K562 (cell line): ENCODE results near the gene ITPR1. TPM values are rescaled to one million over a fixed set of nuclear protein-coding genes. Genes with fewer than 3 reads are reported as not detected.

Experiments
- ATAC-seq: fragments of 200-7000 bp; cut with Tn5 transposase; 3 replicates; pipeline ENCODE4 v1.9.1; 2020; ENCODE audit warnings: moderate library complexity
- BruUV-seq: library from RNA; stranded (reverse); fragments of 400-500 nt; replicated peaks from 2 replicates; lab custom pipeline; 2021; lab: Mats Ljungman, UMichigan
- CTCF ChIA-PET: fragments of 300-600 bp; formaldehyde crosslinking; extraction: SDS; loops from one replicate; lab custom pipeline; 2021; ENCODE audit warnings: low intra/inter-chr PET ratio; lab: Yijun Ruan, JAX
- POLR2A ChIA-PET: fragments of 300-600, 350-650 bp; sonication (Branson Sonifier 250); formaldehyde crosslinking; extraction: SDS; loops from one replicate; lab custom pipeline; 2021; ENCODE audit warnings: antibody characterized with exemption, inconsistent platforms; lab: Yijun Ruan, JAX
- DNase-seq, 4 experiments: peaks; one replicate each; pipeline versions ENCODE4 v3.0.0 to v3.0.0-alpha.2; 2011 to 2018; ENCODE audit warnings: low spot score in 3 of 4, mixed read lengths in 3 of 4; ENCODE audit errors: extremely low read depth in 1 of 4
- FAIRE-seq: peaks from 2 replicates; lab custom pipeline; 2011; peaks lifted over from hg19 to GRCh38; lab: Jason Lieb, UNC
- H2AFZ ChIP-seq: 2 replicates; pipeline ENCODE4 v1.6.0; 2011; ENCODE audit warnings: low read depth, low read length, control low read depth, inconsistent platforms
- H3K27ac ChIP-seq: fragments of 200-600 bp; 3 replicates; pipeline ENCODE4 v1.8.0; 2011; ENCODE audit warnings: low read depth, mild to moderate bottlenecking, control low read depth, inconsistent platforms, low read length, moderate library complexity, mixed read lengths; ENCODE audit errors: extremely low read depth
- H3K27me3 ChIP-seq, 2 experiments: fragments of 300-600 bp in 1 of 2; 2 replicates in 1 of 2; 3 replicates in 1 of 2; pipeline versions ENCODE4 v1.6.0 to v1.8.0; 2011; ENCODE audit warnings: inconsistent platforms in 2 of 2, low read length in 2 of 2, mild to moderate bottlenecking in 1 of 2, mixed read lengths in 1 of 2, moderate library complexity in 1 of 2; ENCODE audit not compliant: control insufficient read depth in 2 of 2, insufficient read depth in 2 of 2
- H3K36me3 ChIP-seq: fragments of 300-600 bp; 3 replicates; pipeline ENCODE4 v1.8.0; 2011; ENCODE audit warnings: mild to moderate bottlenecking, low read length, inconsistent platforms; ENCODE audit not compliant: control insufficient read depth, insufficient read depth
- H3K4me1 ChIP-seq, 2 experiments: fragments of 200-600 bp in 1 of 2; replicated peaks in 1 of 2; 2 replicates in 1 of 2; 3 replicates in 1 of 2; pipeline versions ENCODE4 v1.5.1 to v1.8.0; 2011; ENCODE audit warnings: inconsistent platforms in 2 of 2, low read length in 2 of 2, mild to moderate bottlenecking in 1 of 2, mixed read lengths in 1 of 2, moderate library complexity in 1 of 2; ENCODE audit not compliant: control insufficient read depth in 2 of 2, insufficient read depth in 2 of 2
- H3K4me2 ChIP-seq: 2 replicates; pipeline ENCODE4 v1.6.1; 2011; ENCODE audit warnings: low read length, control low read depth, inconsistent platforms, mixed read lengths; ENCODE audit not compliant: insufficient read depth
- H3K4me3 ChIP-seq: fragments of 200-600 bp; sonication (generic), shearing (Covaris generic); 2 replicates; pipeline ENCODE4 v1.5.1; 2016; ENCODE audit warnings: control low read depth, inconsistent platforms
- H3K79me2 ChIP-seq: fragments of 200-600 bp; 3 replicates; pipeline ENCODE4 v1.8.0; 2011; ENCODE audit warnings: low read length, inconsistent platforms; ENCODE audit not compliant: control insufficient read depth, insufficient read depth
- H3K9ac ChIP-seq, 2 experiments: 2 replicates each; pipeline versions ENCODE4 v1.6.0 to v1.6.1; 2011; ENCODE audit warnings: low read depth in 2 of 2, low read length in 2 of 2, control low read depth in 1 of 2, inconsistent platforms in 1 of 2, mild to moderate bottlenecking in 1 of 2, mixed read lengths in 1 of 2; ENCODE audit not compliant: insufficient read depth in 1 of 2
- H3K9me1 ChIP-seq: one replicate; pipeline ENCODE4 v1.6.0; 2011; ENCODE audit warnings: inconsistent platforms, mild to moderate bottlenecking, low read length, moderate library complexity; ENCODE audit not compliant: control insufficient read depth, insufficient read depth
- H3K9me3 ChIP-seq: replicated peaks from 2 replicates; pipeline ENCODE4 v1.5.1; 2011; ENCODE audit warnings: low read depth, low read length, inconsistent platforms; ENCODE audit not compliant: control insufficient read depth, insufficient read depth
- H4K20me1 ChIP-seq: replicated peaks from 2 replicates; pipeline ENCODE4 v1.6.1; 2011; ENCODE audit warnings: low read length, inconsistent platforms, mixed read lengths; ENCODE audit not compliant: control insufficient read depth, insufficient read depth
- ETV5 ChIP-seq: sonication (generic); formaldehyde crosslinking; IDR thresholded peaks from 2 replicates; pipeline ENCODE4 v1.4.0; 2020; ENCODE audit warnings: low read depth, mild to moderate bottlenecking, missing genetic modification reagents
- HMGN3 ChIP-seq: IDR thresholded peaks from 2 replicates; pipeline ENCODE4 v1.6.1; 2011; ENCODE audit warnings: borderline replicate concordance, low read depth, mild to moderate bottlenecking, mixed read lengths, low read length; ENCODE audit not compliant: insufficient read length; ENCODE audit errors: extremely low read depth
- L3MBTL2 ChIP-seq: fragments of 450-650 bp; IDR thresholded peaks from 2 replicates; pipeline ENCODE4 v1.6.1; 2016; ENCODE audit warnings: mild to moderate bottlenecking, moderate library complexity
- MEF2D ChIP-seq: conservative IDR thresholded peaks from 2 replicates; pipeline ENCODE4 v1.6.1; 2016; ENCODE audit warnings: low read depth, missing genetic modification characterization, missing compliant biosample characterization
- RBBP5 ChIP-seq: fragments of 200-600 bp; sonication (generic); IDR thresholded peaks from 2 replicates; pipeline ENCODE4 v1.6.1; 2012; ENCODE audit warnings: borderline replicate concordance, mild to moderate bottlenecking, low read length, control low read depth, inconsistent platforms; ENCODE audit not compliant: insufficient read depth, poor library complexity, severe bottlenecking
- SP1 ChIP-seq: sonication (generic); formaldehyde crosslinking; IDR thresholded peaks from 2 replicates; pipeline ENCODE4 v1.8.1; 2022; ENCODE audit warnings: mild to moderate bottlenecking, missing genetic modification reagents
- STAT5A ChIP-seq: IDR thresholded peaks from 2 replicates; pipeline ENCODE4 v1.6.1; 2012; ENCODE audit warnings: low read length, inconsistent platforms, borderline replicate concordance
- TAF7 ChIP-seq: fragments of 450-650 bp; IDR thresholded peaks from 2 replicates; pipeline ENCODE4 v1.6.1; 2016; ENCODE audit warnings: missing genetic modification characterization, missing compliant biosample characterization
- ZBTB43 ChIP-seq: sonication (generic); formaldehyde crosslinking; IDR thresholded peaks from 2 replicates; pipeline ENCODE4 v1.8.0; 2023; ENCODE audit warnings: mild to moderate bottlenecking, missing genetic modification reagents
- WGBS: fragments of 100-300 bp; shearing (Covaris generic); methylation state at CpG from one replicate; pipeline ENCODE4 v1.1.6; 2016; ENCODE audit warnings: low coverage, mixed read lengths; ENCODE audit not compliant: insufficient coverage; ENCODE audit errors: missing lambda C conversion rate; 5-methylcytosine and 5-hydroxymethylcytosine counted together
- in situ Hi-C: fragments of 300-500 bp; cut with MboI; formaldehyde crosslinking; loops from 4 replicates; pipeline ENCODE4 v1.15.0; 2018; ENCODE audit warnings: inconsistent platforms, mixed read lengths
- intact Hi-C: fragments of 100-400 bp; cut with micrococcal nuclease; formaldehyde crosslinking; loops from 2 replicates; pipeline ENCODE4 v1.14.2; 2022
- polyA plus RNA-seq, 8 experiments: library from polyadenylated mRNA; depleted of rRNA in 4 of 8; stranded (reverse) in 5 of 8; unstranded in 3 of 8; fragments of >200 nt; fragmentation: Nextera tagmentation in 2 of 8; fragmentation: Illumina TruSeq in 1 of 8; extraction: Ambion mirVana in 2 of 8; extraction: Trizol in 1 of 8; gene quantifications; 2 replicates each; pipeline versions ENCODE4 v1.2.1 to v1.2.3, GENCODE V29; 2011 to 2014; ENCODE audit warnings: inconsistent platforms in 1 of 8, missing spikeins in 1 of 8
- total RNA-seq, 7 experiments: library from RNA; depleted of rRNA in 6 of 7; stranded (reverse); fragments of >200 nt in 6 of 7; fragmentation: Illumina TruSeq in 2 of 7; extraction: Trizol in 2 of 7; gene quantifications; 2 replicates each; pipeline versions ENCODE4 v1.2.1 to v1.2.3, GENCODE V29; 2011 to 2021; ENCODE audit warnings: low replicate concordance in 1 of 7
- TF ChIP-seq, protein P1 (sequence below): sonication (generic); formaldehyde crosslinking; IDR thresholded peaks from 2 replicates; pipeline ENCODE4 v1.8.0; 2022; ENCODE audit warnings: mild to moderate bottlenecking, missing genetic modification reagents
- TF ChIP-seq, protein P2 (sequence below): fragments of 250-450 bp; sonication (Bioruptor Pico); IDR thresholded peaks from 2 replicates; pipeline ENCODE4 v1.4.0; 2020; ENCODE audit warnings: mild to moderate bottlenecking, moderate library complexity, borderline replicate concordance
- TF ChIP-seq, protein P3 (sequence below): sonication (generic); IDR thresholded peaks from 2 replicates; pipeline ENCODE4 v1.6.1; 2016
- TF ChIP-seq, protein P4 (sequence below): conservative IDR thresholded peaks from 2 replicates; pipeline ENCODE4 v1.6.1; 2011; ENCODE audit warnings: low read depth, mild to moderate bottlenecking, low read length; ENCODE audit not compliant: control insufficient read depth

Gene ITPR1
- total and polyA plus RNA-seq, 9 of the 15 experiments (the other 6 are each of a cell fraction or from before 2014, with no cell fraction given), result 22.4 to 40.0 (median 27.4) TPM

DNA sequence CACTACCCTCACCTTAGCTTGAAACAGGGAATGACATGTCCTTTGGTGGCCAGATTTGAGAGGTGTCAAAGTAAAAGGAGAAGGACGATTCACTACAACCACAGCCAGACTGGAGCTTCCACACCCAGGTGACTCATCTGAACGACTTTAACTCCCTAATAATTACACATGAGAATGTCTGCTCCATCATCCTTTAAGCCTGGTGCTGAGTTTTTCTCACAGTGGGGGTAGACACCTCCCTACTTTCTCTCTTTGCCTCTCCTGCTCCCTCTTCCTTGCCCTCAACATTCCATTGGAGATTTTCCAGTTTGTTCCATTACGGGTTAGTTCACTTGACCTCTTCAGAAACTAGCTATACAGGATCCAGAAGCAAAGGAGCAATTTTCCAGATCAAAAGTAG, 331.8 kb downstream of the ITPR1 start:
- H3K9me1 ChIP-seq, result peaks cover 9% of the 10 kb centered on the region
- H3K4me3 ChIP-seq, result no peak overlapping the region
- peaks cover 90% of the 10 kb centered on the region for H3K36me3 ChIP-seq
- peaks cover 45 to 89% of the 10 kb centered on the region in 2 experiments for H3K4me1 ChIP-seq
- H3K9ac ChIP-seq, result peak overlapping the region in 1 of 2 experiments; percentile 6; a peak in 1 of 4 replicates
- 21% methylated on average over 3 of the region's 3 CpGs for WGBS
- no peak overlapping the region for H2AFZ ChIP-seq
- no peaks in the 10 kb centered on the region for H3K9me3 ChIP-seq
- CTCF ChIA-PET, result interaction anchor here (0.5 kb wide), 1 partner anchor 116 kb away, joined by 5 read pairs; no protein-coding TSS in a partner anchor
- no peaks in the 10 kb centered on the region for H3K27me3 ChIP-seq
- in situ Hi-C loops (no loop called here), intact Hi-C loops (loop anchor here (5.0 kb wide), 2 partner anchors 103 to 232 kb away; no protein-coding TSS in a partner anchor)
- DNase-seq (peak; percentile 63 to 69 (median 66)), ATAC-seq (peak; percentile 34), FAIRE-seq (peak; percentile 52)
- POLR2A ChIA-PET, result interaction anchor here (0.5 to 5.8 kb wide), 17 partner anchors 8 to 1680 kb away, joined by 3 to 61 read pairs (median 3); no protein-coding TSS in a partner anchor
- no TSS peak for BruUV-seq
- peak overlapping the region; percentile 64; the same call in 1 of the 2 replicates for H3K4me2 ChIP-seq
- no peaks in the 10 kb centered on the region for H4K20me1 ChIP-seq
- H3K79me2 ChIP-seq, result peaks cover 66% of the 10 kb centered on the region
- H3K27ac ChIP-seq, result peak overlapping the region; percentile 62
- TF ChIP-seq ZBTB43 (CRISPR knock-in tag), result no peak
- TF ChIP-seq, protein P1, sequence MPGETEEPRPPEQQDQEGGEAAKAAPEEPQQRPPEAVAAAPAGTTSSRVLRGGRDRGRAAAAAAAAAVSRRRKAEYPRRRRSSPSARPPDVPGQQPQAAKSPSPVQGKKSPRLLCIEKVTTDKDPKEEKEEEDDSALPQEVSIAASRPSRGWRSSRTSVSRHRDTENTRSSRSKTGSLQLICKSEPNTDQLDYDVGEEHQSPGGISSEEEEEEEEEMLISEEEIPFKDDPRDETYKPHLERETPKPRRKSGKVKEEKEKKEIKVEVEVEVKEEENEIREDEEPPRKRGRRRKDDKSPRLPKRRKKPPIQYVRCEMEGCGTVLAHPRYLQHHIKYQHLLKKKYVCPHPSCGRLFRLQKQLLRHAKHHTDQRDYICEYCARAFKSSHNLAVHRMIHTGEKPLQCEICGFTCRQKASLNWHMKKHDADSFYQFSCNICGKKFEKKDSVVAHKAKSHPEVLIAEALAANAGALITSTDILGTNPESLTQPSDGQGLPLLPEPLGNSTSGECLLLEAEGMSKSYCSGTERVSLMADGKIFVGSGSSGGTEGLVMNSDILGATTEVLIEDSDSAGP (CRISPR knock-in tag), result no peak
- TF ChIP-seq HMGN3, result no peak
- TF ChIP-seq, protein P2, sequence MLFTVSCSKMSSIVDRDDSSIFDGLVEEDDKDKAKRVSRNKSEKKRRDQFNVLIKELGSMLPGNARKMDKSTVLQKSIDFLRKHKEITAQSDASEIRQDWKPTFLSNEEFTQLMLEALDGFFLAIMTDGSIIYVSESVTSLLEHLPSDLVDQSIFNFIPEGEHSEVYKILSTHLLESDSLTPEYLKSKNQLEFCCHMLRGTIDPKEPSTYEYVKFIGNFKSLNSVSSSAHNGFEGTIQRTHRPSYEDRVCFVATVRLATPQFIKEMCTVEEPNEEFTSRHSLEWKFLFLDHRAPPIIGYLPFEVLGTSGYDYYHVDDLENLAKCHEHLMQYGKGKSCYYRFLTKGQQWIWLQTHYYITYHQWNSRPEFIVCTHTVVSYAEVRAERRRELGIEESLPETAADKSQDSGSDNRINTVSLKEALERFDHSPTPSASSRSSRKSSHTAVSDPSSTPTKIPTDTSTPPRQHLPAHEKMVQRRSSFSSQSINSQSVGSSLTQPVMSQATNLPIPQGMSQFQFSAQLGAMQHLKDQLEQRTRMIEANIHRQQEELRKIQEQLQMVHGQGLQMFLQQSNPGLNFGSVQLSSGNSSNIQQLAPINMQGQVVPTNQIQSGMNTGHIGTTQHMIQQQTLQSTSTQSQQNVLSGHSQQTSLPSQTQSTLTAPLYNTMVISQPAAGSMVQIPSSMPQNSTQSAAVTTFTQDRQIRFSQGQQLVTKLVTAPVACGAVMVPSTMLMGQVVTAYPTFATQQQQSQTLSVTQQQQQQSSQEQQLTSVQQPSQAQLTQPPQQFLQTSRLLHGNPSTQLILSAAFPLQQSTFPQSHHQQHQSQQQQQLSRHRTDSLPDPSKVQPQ (CRISPR knock-in tag), result no peak
- TF ChIP-seq MEF2D, result no peak
- no peak for TF ChIP-seq RBBP5
- 0 out of 2 replicates have a peak, but pooled peaks have one; percentile 31 for TF ChIP-seq SP1 (CRISPR knock-in tag)
- TF ChIP-seq, protein P3, sequence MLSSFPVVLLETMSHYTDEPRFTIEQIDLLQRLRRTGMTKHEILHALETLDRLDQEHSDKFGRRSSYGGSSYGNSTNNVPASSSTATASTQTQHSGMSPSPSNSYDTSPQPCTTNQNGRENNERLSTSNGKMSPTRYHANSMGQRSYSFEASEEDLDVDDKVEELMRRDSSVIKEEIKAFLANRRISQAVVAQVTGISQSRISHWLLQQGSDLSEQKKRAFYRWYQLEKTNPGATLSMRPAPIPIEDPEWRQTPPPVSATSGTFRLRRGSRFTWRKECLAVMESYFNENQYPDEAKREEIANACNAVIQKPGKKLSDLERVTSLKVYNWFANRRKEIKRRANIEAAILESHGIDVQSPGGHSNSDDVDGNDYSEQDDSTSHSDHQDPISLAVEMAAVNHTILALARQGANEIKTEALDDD, result peak; percentile 47; the same call in 1 of the 2 replicates
- peak; percentile 72 for TF ChIP-seq L3MBTL2
- no peak for TF ChIP-seq ETV5
- TF ChIP-seq, protein P4, sequence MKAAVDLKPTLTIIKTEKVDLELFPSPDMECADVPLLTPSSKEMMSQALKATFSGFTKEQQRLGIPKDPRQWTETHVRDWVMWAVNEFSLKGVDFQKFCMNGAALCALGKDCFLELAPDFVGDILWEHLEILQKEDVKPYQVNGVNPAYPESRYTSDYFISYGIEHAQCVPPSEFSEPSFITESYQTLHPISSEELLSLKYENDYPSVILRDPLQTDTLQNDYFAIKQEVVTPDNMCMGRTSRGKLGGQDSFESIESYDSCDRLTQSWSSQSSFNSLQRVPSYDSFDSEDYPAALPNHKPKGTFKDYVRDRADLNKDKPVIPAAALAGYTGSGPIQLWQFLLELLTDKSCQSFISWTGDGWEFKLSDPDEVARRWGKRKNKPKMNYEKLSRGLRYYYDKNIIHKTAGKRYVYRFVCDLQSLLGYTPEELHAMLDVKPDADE, result no peak
- no peak for TF ChIP-seq TAF7 (tag)
- no peak for TF ChIP-seq STAT5A
